ENCODE results near the gene INPP5B. TPM values are rescaled to one million over a fixed set of nuclear protein-coding genes. Genes with fewer than 3 reads are reported as not detected.
A peak's percentile ranks its signal among the peaks of the same experiment; 100 is the strongest.

The INPP5B gene
- total and polyA plus RNA-seq, 9 of the 15 experiments (the other 6 are each of a cell fraction or from before 2014, with no cell fraction given), result 14.1 to 28.7 (median 20.9) TPM

DNA sequence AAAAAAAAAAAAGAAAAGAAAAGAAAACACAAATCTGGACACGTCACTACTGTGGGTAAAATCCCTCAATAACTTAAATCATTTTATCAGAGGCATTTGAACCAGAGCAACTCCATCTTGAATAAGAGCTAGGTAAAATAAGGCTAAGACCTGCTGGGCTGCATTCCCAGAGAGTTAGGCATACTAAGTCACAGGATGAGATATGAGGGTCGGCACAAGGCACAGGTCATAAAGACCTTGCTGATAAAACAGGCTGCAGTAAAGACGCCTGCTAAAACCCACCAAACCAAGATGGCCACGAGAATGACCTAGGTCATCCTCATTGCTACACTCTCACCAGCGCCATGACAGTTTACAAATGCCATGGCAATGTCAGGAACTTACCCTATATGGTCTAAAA, 43.9 kb downstream of the INPP5B start:
- DNase-seq (ENCODE audit: extremely low read depth in 1 of 4, low spot score in 3 of 4), result no peak
- H2AFZ ChIP-seq (ENCODE audit: low read depth, low read length), result no peak overlapping the region
- no TSS peak for BruUV-seq (replicated peaks)
- TF ChIP-seq ZNF184 (CRISPR knock-in tag; IDR thresholded peaks at IDR 0.05), result no peak
- TF ChIP-seq PTTG1 (tag; IDR thresholded peaks at IDR 0.05; ENCODE audit: low read depth), result 0 out of 2 replicates have a peak, but pooled peaks have one; percentile 16
- H3K4me1 ChIP-seq (replicated peaks in 1 of 2; ENCODE audit: control insufficient read depth in 2 of 2, insufficient read depth in 2 of 2, low read length in 2 of 2), result no peaks in the 10 kb centered on the region
- in situ Hi-C loops (cut with MboI) (no loop called here), intact Hi-C loops (cut with micrococcal nuclease) (no loop called here)
- H3K27ac ChIP-seq (ENCODE audit: extremely low read depth, low read depth, low read length), result no peak overlapping the region
- no peak overlapping the region for H3K4me3 ChIP-seq
- no peaks in the 10 kb centered on the region for H3K9me1 ChIP-seq (ENCODE audit: control insufficient read depth, insufficient read depth, low read length)
- WGBS (ENCODE audit: insufficient coverage, low coverage, missing lambda C conversion rate), result 66% methylated on average over 5 of the region's 5 CpGs
- no peak overlapping the region for H3K4me2 ChIP-seq (ENCODE audit: insufficient read depth, low read length)
- no peak for ATAC-seq
- H4K20me1 ChIP-seq (replicated peaks; ENCODE audit: control insufficient read depth, insufficient read depth, low read length), result no peaks in the 10 kb centered on the region
- no peaks in the 10 kb centered on the region for H3K27me3 ChIP-seq (ENCODE audit: control insufficient read depth in 2 of 2, insufficient read depth in 2 of 2, low read length in 2 of 2)
- H3K9me3 ChIP-seq (replicated peaks; ENCODE audit: control insufficient read depth, insufficient read depth, low read depth, low read length), result no peaks in the 10 kb centered on the region; the same call in 1 of the 2 replicates
- no peaks in the 10 kb centered on the region for H3K79me2 ChIP-seq (ENCODE audit: control insufficient read depth, insufficient read depth, low read length)
- FAIRE-seq, result no peak
- ChIA-PET POLR2A (interaction anchor here (1.3 to 1.4 kb wide), 2 partner anchors 10 to 29 kb away, joined by 3 to 4 read pairs; no protein-coding TSS in a partner anchor), CTCF (ENCODE audit: low intra/inter-chr PET ratio) (no interaction called here)
- H3K36me3 ChIP-seq (ENCODE audit: control insufficient read depth, insufficient read depth, low read length), result no peaks in the 10 kb centered on the region; the same call in 2 of the 3 replicates
- no peak overlapping the region for H3K9ac ChIP-seq (ENCODE audit: insufficient read depth in 1 of 2, low read depth in 2 of 2, low read length in 2 of 2)

DNA sequence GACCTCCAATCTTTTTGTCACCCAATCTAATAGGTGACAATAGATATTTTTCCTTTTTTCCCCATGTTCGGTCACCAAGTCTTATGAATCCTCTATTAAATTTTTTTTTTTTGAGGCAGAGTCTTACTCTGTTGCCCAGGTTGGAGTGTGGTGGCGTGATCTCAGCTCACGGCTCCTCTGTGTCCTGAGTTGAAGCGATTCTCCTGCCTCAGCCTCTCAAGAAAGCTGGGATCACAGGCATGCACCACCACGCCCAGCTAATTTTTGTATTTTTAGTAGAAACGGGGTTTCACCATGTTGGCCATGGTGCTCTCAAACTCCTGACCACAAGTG, 45.0 kb downstream of the INPP5B start:
- Histone ChIP-seq H3K4me1 (replicated peaks in 1 of 2; ENCODE audit: control insufficient read depth in 2 of 2, insufficient read depth in 2 of 2, low read length in 2 of 2) (no peaks in the 10 kb centered on the region), H3K27me3 (ENCODE audit: control insufficient read depth in 2 of 2, insufficient read depth in 2 of 2, low read length in 2 of 2) (no peaks in the 10 kb centered on the region), H3K36me3 (ENCODE audit: control insufficient read depth, insufficient read depth, low read length) (no peaks in the 10 kb centered on the region; the same call in 2 of the 3 replicates), H4K20me1 (replicated peaks; ENCODE audit: control insufficient read depth, insufficient read depth, low read length) (no peaks in the 10 kb centered on the region), H3K9me3 (replicated peaks; ENCODE audit: control insufficient read depth, insufficient read depth, low read depth, low read length) (no peaks in the 10 kb centered on the region; the same call in 1 of the 2 replicates), H3K4me3 (no peak overlapping the region), H3K9ac (ENCODE audit: insufficient read depth in 1 of 2, low read depth in 2 of 2, low read length in 2 of 2) (no peak overlapping the region), H3K27ac (ENCODE audit: extremely low read depth, low read depth, low read length) (no peak overlapping the region), H2AFZ (ENCODE audit: low read depth, low read length) (no peak overlapping the region), H3K9me1 (ENCODE audit: control insufficient read depth, insufficient read depth, low read length) (no peaks in the 10 kb centered on the region), H3K79me2 (ENCODE audit: control insufficient read depth, insufficient read depth, low read length) (no peaks in the 10 kb centered on the region), H3K4me2 (ENCODE audit: insufficient read depth, low read length) (no peak overlapping the region)
- ChIA-PET CTCF (ENCODE audit: low intra/inter-chr PET ratio) (no interaction called here), POLR2A (interaction anchor here (0.7 to 1.4 kb wide), 4 partner anchors 9 to 30 kb away, joined by 3 to 4 read pairs (median 3); no protein-coding TSS in a partner anchor)
- no peak for ATAC-seq
- DNase-seq (ENCODE audit: extremely low read depth in 1 of 4, low spot score in 3 of 4), result no peak
- BruUV-seq (replicated peaks), result no TSS peak
- intact Hi-C loops (cut with micrococcal nuclease) (no loop called here), in situ Hi-C loops (cut with MboI) (no loop called here)
- FAIRE-seq, result no peak
- WGBS (ENCODE audit: insufficient coverage, low coverage, missing lambda C conversion rate), result 88% methylated on average over 6 of the region's 6 CpGs
- no peak for TF ChIP-seq HMG20A (CRISPR knock-in tag; conservative IDR thresholded peaks at IDR 0.05)
- no peak for TF ChIP-seq ZNF324 (CRISPR knock-in tag; IDR thresholded peaks at IDR 0.05)
- TF ChIP-seq XRCC4 (IDR thresholded peaks at IDR 0.05; ENCODE audit: extremely low read depth, insufficient read depth, insufficient read length), result no peak
- no peak for TF ChIP-seq ZNF778 (CRISPR knock-in tag; IDR thresholded peaks at IDR 0.05)

Data from K562 (cell line).